HUDEP-2 (cell line): ENCODE measurements around the gene FMN1.

ENCODE experiments used
- DNase-seq, 76 experiments: peaks; one replicate each; lab custom pipeline; 2025; ENCODE audit not compliant: unreplicated experiment in 76 of 76; lab: John Stamatoyannopoulos, UW

The FMN1 gene

DNA sequence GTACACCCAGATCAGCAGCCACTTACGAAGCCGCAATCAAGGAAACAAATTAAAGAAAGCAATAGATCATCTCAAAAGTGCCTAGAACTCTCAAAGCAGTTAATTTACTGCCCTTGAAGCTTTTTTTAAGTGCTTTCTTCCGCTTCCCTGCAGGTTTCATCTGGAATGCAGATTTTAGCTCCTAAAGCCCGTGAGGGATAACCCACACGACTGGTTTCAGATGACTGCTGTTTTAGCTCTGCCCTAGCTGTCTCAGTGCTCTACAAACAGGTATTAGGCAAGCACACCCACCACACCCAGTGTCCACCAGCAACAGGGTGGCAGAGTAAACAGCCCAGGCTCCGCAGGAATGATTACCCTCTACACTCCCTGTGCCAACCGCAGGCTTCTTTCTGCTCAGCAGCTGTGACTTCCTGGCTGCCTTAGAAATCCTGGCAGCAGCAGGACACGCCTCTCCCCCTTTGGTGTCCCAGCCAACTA, 126.0 kb downstream of the FMN1 start:
- no peak for DNase-seq

DNA sequence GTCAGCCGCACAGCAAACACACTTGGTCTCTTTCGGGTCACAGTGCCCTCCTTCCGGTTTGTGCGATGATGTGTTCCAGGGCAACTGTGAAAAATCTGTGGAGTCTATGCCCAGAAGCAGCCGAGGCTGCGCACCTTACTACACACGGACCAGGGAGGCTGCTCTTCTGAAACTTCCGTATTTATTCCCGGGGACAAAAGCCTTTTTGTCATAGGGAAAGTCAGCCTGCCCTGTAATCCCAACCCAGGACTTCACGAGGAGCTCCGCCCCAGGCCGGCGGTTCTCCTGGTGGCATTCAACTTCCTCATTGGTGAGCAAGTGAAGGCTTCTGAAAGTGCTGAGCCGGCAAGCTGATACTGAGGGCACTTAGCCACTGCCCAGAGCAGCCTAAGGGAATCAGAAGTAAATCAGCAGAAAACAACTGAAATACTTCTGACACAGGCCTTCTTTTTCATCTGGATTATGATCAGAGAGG, 126.5 kb downstream of the FMN1 start:
- no peak for DNase-seq

DNA sequence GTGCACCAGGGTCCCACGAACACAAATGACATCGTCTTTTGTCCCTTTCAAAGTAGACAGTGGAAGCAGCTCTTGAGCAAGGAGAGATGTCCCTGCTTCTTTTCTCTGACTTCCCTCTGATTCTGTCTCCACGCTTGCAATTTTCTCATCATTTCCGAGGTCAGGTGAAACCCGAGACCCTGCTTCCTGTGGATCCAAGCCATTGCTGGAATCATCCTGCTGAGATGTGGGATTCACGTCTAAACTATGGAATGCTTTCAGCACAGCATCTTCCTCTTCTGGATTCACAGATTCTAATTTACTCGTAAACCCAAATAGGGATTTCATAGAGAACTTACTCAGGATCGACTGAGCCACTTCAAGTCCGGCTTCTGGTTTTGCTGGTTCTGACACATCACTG, 127.1 kb downstream of the FMN1 start:
- DNase-seq, result no peak

DNA sequence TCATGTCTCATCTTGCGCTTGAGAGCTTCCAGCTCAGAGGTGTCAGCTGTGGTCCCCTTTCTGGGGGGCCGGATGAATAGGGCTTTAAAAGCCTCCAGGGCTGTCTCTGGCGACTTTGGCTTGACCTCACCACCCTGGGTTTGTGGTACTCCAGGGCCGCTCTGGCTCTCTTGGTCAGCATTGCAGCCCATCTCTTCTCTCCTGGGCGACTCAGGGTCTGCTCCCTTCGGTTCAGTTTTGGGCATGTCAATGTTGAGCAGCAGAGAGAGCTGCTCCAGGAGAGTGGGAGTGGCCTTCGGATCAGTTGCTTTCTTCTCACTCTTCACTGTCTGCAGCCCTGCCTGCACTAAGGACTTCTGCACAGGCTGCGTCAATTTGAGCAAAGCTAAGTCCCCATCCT, 127.9 kb downstream of the FMN1 start:
- DNase-seq, result no peak

DNA sequence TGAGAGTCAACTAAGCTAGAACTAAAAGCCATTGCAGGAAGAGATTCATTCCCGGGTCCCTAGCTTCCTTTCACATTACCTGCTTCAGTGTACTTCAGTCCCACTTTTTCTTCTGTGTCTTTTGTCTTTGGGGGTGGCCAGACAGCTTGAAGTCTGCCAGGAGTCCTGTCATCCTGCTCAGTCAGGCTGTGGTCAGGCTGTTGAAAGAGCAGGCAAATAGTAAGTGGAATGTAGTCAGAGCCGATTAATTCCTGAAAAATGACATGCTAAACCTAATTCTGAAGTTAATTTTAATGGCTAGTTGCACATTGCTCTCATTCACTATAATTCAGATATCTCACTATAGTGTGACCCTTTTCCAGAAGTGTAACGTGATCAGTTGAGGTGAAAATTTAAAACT, 129.6 kb downstream of the FMN1 start:
- no peak for DNase-seq

DNA sequence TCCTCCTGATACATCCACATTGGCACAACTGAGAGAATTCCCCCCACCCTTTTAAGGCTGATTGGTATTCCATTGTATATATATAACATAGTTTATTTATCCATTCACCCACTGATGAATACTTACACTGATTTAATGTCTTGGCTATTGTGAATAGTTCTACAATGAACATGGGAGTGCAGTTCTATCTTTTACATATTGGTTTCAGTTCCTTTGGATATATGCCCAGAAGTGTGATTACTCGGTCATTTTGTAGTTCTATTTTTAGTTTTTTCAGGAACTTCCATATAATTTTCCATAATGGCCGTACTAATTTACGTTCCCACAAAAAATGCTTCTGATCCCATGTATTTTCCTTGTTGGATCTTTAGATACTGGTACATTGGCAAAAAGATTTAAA, 135.3 kb downstream of the FMN1 start:
- no peak for DNase-seq

DNA sequence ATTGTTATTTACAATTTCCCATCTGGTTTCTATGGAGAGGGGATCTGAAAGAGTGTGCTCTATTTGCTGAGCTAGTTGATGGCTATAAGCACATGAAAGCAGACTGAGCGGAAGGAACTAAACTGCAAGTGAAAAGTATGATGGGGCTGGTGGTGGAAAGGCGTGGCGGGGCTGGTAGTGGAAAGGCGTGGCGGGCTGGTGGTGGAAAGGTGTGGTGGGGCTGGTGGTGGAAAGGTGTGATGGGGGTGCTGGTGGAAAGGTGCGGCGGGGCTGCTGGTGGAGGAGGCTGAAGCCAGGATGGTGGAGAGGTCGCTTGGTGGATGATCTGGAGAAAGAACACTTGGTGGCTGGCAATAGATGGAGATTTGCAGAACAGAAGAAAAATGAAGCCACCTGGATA, 136.7 kb downstream of the FMN1 start:
- DNase-seq, result no peak

DNA sequence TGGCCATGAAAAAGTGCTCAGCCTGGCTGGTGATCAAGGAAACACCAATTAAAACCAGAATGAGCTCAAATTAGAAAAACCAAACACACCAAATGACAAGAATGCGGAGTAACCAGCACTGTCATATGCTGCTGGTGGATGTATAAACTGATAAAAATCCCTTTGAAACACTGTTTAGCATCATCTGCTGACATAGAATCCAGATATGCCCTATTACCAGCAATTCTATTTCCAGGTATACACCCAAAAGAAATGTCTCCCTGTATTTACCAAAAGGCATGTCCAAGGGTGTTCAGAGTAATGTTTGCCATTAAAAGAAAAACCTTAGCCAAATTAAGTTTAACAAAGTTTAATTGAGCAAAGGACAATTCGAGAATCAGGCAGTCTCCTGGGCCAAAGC, 138.6 kb downstream of the FMN1 start:
- no peak for DNase-seq

DNA sequence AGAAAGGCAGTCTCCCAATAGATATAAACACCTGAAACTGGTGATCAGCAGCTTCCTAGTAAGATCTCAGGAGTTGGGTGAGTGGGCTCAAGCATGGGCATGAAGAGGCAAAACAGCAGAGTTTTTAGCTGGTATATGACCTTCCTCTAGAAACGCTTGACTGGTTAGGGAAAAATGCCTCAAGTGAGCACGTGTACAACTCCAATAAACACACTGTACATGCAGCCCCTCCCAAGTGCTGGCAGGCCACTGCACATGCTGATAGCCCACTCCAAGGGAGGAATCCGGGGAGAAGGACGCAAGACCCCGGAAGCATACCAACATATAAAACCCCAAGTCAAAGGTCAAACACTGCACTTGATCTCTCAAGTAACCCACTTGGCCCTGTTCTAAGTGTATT, 143.0 kb downstream of the FMN1 start:
- DNase-seq, result no peak

DNA sequence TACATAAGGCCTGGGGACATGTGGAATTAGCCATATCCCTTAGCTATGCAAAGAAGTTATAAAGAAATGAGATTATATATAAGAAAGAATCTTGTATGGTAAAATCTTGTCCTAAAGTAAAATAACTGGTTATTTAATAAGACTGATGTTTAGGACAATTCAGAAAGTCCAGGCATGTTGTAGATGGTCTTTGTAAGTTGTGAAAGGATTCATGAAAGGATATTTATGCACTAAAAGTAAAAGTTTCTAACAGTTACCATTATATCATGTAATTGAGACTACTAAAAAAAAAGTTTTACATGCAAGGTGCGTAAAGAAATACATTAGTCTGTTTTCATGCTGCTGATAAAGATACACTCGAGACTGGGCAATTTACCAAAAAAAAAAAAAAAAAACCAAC, 146.3 kb downstream of the FMN1 start:
- DNase-seq, result no peak

DNA sequence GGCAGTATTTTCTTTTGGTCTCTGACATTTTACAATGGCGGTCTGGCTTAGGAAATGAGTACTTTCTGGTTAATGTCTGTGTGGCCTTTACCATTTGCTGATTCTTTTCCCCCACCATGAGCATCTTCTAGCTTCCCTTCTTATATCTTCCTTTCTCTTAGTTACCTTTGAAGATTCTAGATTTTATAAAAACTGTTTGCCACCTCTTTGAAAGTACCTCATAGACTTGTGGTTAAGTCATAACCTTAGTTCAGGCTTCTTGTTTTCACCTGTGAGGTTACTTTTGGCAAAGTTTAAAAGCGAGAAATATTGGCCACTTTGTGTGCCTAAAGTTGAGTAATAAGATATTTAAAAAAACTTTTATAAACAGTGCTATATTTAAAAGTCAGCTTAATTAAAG, 147.4 kb downstream of the FMN1 start:
- DNase-seq, result no peak

DNA sequence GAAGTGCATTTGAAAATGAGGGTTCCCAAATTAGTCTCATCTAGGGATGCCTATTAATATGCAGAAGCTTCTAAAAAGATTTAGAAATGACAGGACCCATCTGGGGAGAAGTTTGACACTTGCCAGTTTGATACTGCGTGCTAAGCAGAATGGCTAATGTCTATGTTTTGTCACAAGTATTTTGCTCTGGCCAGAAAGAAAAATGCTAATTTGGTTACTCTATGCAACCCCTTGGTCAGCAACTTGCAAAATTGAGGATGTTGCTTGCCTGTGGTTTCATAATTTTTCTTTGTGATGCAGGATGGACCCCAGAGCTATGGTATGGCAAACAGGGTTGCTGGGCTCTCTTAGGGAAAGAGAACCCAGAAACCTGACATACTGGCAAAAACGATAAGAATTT, 148.2 kb downstream of the FMN1 start:
- no peak for DNase-seq

DNA sequence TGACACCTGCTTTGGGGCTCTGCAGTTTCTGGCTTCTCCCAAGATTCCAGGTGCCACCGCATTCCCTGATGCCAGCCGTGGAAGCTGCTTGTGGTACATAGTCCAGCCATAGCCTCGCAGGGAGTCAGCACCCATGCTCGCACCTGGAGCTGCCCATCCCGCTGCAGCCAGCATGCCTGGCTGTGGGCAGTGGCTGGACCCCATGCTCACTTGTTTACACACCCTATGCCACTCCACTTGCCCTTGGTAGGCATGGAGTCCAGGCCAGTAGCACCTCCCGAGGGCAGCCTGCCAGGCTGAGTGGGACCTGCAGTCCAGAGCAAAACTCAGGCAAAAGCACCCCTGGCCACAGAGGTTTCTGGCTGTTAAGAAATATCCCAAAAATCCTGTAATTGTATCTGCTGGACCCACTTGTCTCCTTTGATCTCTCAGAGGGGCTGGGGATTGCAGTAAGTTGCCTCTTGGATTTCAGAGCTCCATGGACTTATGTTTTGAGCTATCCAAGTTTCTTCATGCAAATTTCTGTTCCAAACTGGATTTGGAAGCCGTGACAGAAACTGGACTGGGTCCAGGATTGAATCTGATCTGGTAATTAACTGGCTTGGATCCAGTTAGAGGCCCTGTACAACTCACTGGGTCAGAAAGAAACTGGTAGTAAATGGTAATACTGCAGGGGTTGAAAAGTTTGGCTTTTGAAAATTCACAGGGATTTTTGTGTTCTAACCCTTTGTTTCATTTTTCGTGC, 149.3 kb downstream of the FMN1 start:
- DNase-seq, result no peak

DNA sequence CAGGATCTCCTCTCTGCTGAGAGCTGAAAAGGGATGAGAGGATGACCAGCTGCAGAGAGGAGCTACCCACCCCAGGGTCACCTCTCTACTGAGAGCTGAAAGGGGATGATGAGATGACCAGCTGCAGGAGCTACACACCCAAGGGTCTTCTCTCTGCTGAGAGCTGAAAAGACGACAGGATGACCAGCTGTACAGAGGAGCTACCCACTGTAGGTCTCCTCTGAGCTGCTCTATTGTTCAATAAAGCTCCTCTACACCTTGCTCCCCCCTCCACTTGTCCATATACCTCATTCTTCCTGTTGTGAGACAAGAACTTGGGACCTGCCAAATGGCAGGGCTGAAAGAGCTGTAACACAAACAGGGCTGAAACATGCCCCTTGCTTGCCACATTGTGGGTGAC, 149.9 kb downstream of the FMN1 start:
- DNase-seq, result no peak

DNA sequence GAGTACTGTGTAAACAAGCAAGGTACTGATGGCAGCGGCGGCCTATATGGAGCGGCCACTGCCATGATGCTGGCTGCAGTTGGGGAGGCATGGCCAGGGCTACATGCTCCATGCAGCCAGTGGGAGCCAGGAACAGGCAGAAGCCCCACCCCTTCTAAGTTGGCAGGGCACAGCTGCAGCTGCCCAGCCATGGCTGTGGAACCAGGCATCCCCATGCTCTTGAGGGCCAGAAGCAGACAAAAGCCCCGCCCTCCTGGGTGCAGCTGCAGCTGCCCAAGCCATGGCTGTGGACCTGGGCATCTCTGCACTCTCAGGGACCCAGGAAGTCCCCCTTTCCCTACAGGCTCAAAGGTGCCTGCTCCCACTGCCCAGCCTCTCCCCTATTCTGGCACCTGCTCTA, 150.9 kb downstream of the FMN1 start:
- no peak for DNase-seq

DNA sequence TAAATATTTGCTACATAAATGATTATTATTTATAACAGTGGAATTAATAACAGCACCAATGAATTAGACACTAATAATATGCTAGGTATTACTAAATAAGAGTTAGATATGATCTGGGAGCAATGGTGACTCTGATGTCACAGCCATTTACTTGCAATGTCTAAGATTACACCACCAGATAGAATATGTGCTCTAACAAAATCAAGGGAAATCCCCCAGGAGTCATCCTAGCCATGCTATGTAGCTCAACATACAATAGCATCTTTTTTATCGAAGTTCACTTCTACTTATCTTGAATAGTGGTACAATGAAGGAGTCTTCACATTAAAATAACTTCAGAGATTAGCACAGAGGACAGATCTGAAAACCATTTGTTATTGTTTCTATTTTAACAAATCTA, 154.0 kb downstream of the FMN1 start:
- DNase-seq, result no peak

DNA sequence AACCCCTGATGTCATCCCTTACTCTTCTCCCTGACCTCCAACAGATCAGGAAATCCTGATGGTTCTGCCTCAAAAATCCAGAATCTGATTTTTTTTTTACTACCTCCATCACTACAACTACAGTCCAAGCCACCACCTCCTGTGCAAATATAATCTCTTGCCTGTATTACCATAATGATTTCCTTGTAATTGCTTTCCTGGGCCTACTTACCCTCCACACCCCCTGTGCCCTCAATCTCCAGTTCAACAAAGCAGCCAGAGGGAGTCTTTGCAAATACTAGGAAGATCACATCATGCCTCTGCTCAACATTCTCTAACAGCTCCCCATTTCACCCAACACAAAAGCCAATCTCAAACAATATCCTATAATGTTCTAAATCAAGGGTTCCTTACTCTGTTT, 159.9 kb downstream of the FMN1 start:
- DNase-seq, result no peak

DNA sequence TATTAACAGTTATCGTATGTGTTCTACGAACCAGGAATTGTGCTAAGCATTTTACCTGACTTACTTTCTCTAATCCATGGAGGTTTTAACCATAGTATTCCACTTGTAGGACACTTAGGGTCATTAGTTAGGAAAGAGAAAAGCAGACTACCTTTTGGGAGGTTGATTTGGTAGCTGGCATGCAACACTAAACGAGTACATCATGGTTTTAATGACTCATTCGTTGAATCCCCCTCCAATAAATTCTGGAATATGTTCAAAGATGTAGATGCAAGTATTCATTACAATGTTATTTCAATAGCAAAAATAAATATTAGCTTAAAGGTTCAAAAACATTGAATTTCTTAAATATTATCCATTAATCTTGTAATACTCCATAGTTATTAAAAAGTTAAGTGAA, 162.5 kb downstream of the FMN1 start:
- no peak for DNase-seq

DNA sequence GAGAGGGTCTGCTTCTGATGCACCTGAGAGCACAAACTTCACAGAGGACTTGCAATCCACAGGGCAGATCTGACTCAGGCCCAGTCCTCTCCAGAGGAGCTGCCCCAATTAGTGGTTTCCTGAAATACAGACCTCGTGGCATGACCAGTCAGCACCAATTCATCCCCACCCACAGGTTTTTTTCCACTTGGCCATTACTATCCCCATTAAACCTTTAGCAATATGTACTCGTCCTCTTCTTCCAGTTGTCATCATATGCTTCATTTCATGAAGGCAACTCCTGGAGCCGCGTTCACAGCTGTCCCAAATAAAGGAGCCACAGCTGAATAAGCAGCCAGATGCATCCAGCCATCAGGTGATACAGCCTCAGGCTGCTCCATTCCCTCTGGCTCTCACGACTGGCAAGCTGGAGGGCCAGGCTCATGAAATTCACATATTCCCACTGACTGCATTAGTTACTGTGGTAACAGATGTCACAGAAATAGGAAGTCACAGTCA, 163.1 kb downstream of the FMN1 start:
- DNase-seq, result no peak

DNA sequence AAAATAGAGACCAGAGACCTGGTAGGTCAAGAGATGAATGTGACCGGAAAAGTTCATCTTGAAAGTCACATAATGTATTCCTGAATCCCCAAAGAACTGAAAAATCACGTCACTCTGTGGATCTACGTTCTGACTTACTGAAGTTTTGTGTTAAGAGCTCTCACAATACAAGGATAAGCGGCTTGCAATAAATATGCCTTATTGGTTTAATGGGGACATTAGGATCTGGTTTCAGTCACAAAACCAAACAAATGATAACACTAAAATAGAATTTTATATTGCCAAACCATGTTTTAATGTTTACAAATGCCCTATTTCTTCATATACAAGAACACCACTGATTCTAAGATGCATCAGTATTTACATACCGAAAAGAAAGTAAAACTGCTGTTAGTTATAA, 164.2 kb downstream of the FMN1 start:
- DNase-seq, result no peak

DNA sequence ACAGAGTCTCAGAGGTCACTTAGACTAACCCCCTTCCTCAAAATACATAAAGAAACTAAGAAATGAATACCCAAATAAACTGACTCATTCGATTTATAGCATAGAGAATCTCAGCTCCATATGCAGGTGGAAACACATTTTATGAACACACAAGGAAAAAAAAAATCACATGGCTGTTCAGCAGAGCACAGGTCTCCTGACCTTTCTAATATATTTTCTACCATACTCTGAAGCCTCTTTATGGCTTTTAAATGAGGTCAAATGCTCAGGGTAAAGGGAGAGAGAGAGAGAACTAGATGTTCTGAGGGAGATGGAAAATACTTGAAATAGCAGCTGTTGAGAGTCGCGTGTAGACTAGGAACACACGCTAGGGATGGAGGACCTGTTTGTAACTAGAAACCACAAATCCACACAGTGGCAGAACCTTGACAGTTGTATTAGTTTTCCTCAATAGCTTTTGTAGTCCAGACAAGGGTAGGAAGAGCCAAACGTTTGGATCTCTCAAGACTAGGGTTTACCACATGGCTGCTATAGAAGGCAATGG, 165.3 kb downstream of the FMN1 start:
- DNase-seq, result no peak

DNA sequence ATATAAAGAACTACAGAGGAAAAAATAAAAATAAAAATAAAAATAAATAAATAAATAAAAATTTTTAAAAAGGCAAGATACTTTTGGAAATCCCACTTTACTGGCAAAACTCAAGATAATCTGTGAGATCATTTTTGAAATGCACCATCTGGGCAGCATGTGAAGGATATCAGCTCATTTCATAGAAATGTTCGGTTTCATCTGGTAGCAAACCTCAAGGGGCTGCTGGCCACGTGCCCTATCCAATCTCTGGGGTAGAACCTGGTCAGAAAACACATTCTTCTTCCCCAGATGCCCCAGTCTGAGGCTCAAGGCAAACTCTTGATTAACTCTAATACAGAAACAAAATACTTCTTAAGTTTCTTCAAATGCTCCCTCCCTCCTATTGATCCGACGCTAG, 166.0 kb downstream of the FMN1 start:
- no peak for DNase-seq
